Panc1 (cell line): ENCODE measurements around the gene POU2F1. TPM values are rescaled to one million over a fixed set of nuclear protein-coding genes. Genes with fewer than 3 reads are reported as not detected.
A peak's percentile ranks its signal among the peaks of the same experiment; 100 is the strongest.

Experiments
- ATAC-seq: fragments of 200-7000 bp; cut with Tn5 transposase; 2 replicates; pipeline ENCODE4 v1.9.1; 2020; ENCODE audit warnings: mild to moderate bottlenecking, moderate library complexity
- BruUV-seq: library from RNA; stranded (reverse); fragments of 400-500 nt; replicated peaks from 2 replicates; lab custom pipeline; 2021; lab: Mats Ljungman, UMichigan
- CTCF ChIA-PET: fragments of 300-600 bp; sonication (Branson Sonifier 250); formaldehyde crosslinking; loops from one replicate; lab custom pipeline; 2022; ENCODE audit warnings: antibody characterized with exemption; lab: Charles Lee
- POLR2A ChIA-PET: fragments of 300-600 bp; sonication (Branson Sonifier 250); formaldehyde crosslinking; loops from one replicate; lab custom pipeline; 2022; ENCODE audit warnings: antibody characterized with exemption; lab: Charles Lee
- DNase-seq: peaks from one replicate; pipeline ENCODE4 v3.0.0-alpha.2; 2010; ENCODE audit warnings: low read depth, low spot score
- H3K27ac ChIP-seq: 2 replicates; pipeline ENCODE4 v1.5.1; 2011; ENCODE audit warnings: mild to moderate bottlenecking, low read length, inconsistent platforms
- H3K27me3 ChIP-seq: fragments of 200-500 bp; sonication (Bioruptor generic); 2 replicates; pipeline ENCODE4 v1.6.0; 2014; ENCODE audit warnings: low read length, inconsistent platforms; ENCODE audit not compliant: control insufficient read depth, insufficient read depth
- H3K36me3 ChIP-seq: fragments of 200-500 bp; sonication (Bioruptor generic); 2 replicates; pipeline ENCODE4 v1.5.1; 2014; ENCODE audit warnings: inconsistent platforms, mild to moderate bottlenecking, low read length, moderate library complexity; ENCODE audit not compliant: control insufficient read depth, insufficient read depth
- H3K4me1 ChIP-seq: 2 replicates; pipeline ENCODE4 v1.5.1; 2011; ENCODE audit warnings: inconsistent platforms, mild to moderate bottlenecking, low read length, moderate library complexity; ENCODE audit not compliant: control insufficient read depth, insufficient read depth
- H3K4me3 ChIP-seq, 2 experiments: 2 replicates each; pipeline ENCODE4 v1.5.1; 2011 to 2012; ENCODE audit warnings: low read depth in 2 of 2, low read length in 2 of 2, mild to moderate bottlenecking in 2 of 2, inconsistent platforms in 1 of 2, moderate library complexity in 1 of 2
- H3K9me3 ChIP-seq: fragments of 200-500 bp; sonication (Bioruptor generic); 2 replicates; pipeline ENCODE4 v1.5.1; 2014; ENCODE audit warnings: low read depth, mild to moderate bottlenecking, inconsistent platforms, low read length, moderate library complexity; ENCODE audit not compliant: control insufficient read depth, insufficient read depth
- CTCF ChIP-seq: fragments of 450-650 bp; IDR thresholded peaks from 2 replicates; pipeline ENCODE4 v1.5.1; 2017; ENCODE audit warnings: mild to moderate bottlenecking
- POLR2AphosphoS5 ChIP-seq: IDR thresholded peaks from 2 replicates; pipeline ENCODE4 v1.6.1; 2012; ENCODE audit warnings: mild to moderate bottlenecking, low read depth, low read length, moderate library complexity
- SIN3A ChIP-seq: IDR thresholded peaks from 2 replicates; pipeline ENCODE4 v1.6.1; 2012; ENCODE audit warnings: low read depth, mild to moderate bottlenecking, low read length, moderate library complexity, borderline replicate concordance; ENCODE audit not compliant: insufficient read depth
- TCF7L2 ChIP-seq: IDR thresholded peaks from 2 replicates; pipeline ENCODE4 v1.6.1; 2011; ENCODE audit warnings: mild to moderate bottlenecking, low read depth, low read length, inconsistent platforms
- in situ Hi-C: cut with HindIII; loops from 2 replicates; pipeline ENCODE4 v1.10.0; 2016; ENCODE audit warnings: low sequenced_read_pairs, low pct_unique_long_range_greater_than_20kb
- intact Hi-C: fragments of 100-400 bp; cut with micrococcal nuclease; formaldehyde crosslinking; loops from one replicate; pipeline ENCODE4 v1.10.0; 2022; ENCODE audit not compliant: unreplicated experiment
- total RNA-seq: library from RNA; stranded (reverse); gene quantifications from one replicate; pipeline ENCODE4 v1.2.1, GENCODE V29; 2021; ENCODE audit not compliant: unreplicated experiment
- TF ChIP-seq, protein P1 (sequence below), 2 experiments: IDR thresholded peaks; 2 replicates each; pipeline ENCODE4 v1.6.1; 2011 to 2012; ENCODE audit warnings: low read depth in 2 of 2, control low read depth in 1 of 2, low read length in 1 of 2, mild to moderate bottlenecking in 1 of 2, moderate library complexity in 1 of 2; ENCODE audit not compliant: insufficient read depth in 1 of 2

Gene POU2F1
- total RNA-seq, 1 experiment from 2014 or later: 17.1 TPM

DNA sequence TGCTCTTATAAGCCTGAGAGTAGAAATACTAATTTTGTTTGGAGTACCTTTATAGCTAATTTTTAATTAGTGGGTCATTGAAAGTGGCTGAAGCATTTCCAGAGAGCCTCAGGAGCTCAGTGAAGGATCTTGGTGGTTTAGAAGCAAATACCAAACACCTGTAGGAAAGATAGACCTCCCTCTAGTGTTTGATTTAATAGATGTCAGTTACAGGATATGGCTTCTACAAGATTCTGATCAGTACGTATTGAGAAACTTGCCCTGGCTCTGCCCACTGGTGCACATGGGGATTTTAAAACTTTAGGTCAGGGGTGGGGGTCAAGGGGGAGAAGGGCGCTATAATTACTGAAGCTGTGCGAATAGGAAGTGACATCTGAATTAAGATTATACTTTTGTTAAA is 122.2 kb downstream of the POU2F1 start:
- Histone ChIP-seq H3K27me3 (no peaks in the 10 kb centered on the region), H3K9me3 (no peaks in the 10 kb centered on the region), H3K4me3 (no peak overlapping the region), H3K36me3 (no peaks in the 10 kb centered on the region), H3K4me1 (no peaks in the 10 kb centered on the region), H3K27ac (no peak overlapping the region)
- CTCF ChIA-PET: interaction anchor here (1.0 kb wide), 1 partner anchor 10 kb away, joined by 3 read pairs; no protein-coding TSS in a partner anchor
- TF ChIP-seq CTCF: peak; percentile 31; the same call in 1 of the 2 replicates
- no peak for TF ChIP-seq SIN3A
- ATAC-seq (no peak; the same call in 1 of the 2 replicates), DNase-seq (peak; percentile 4)
- POLR2A ChIA-PET: no interaction called here
- intact Hi-C loops: no loop called here
- in situ Hi-C loops: no loop called here
- no TSS peak for BruUV-seq

DNA sequence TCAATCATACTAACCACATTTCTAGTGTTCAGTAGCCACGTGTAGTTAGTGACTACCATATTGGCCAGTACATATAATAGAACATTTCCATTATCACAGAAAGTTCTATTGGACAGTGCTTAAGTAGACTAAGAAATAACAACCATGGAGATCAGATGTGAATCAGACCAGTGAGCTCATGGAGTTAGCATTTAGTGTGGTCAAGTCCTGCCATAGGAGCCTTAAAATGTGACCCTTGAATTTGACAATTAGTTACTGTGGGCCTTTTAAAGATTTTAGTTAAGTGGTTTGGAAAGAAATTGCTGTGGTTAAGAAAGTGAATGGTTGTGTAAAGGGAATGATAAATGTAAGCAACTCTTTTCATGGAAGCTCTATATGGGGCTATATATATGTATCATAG is 123.4 kb downstream of the POU2F1 start:
- no peak for ATAC-seq
- H3K27me3 ChIP-seq: no peaks in the 10 kb centered on the region
- ChIA-PET POLR2A (no interaction called here), CTCF (no interaction called here)
- no peaks in the 10 kb centered on the region for H3K9me3 ChIP-seq
- intact Hi-C loops: no loop called here
- BruUV-seq: no TSS peak
- H3K36me3 ChIP-seq: no peaks in the 10 kb centered on the region
- no peak overlapping the region for H3K4me3 ChIP-seq
- no peaks in the 10 kb centered on the region for H3K4me1 ChIP-seq
- TF ChIP-seq POLR2AphosphoS5 (no peak), SIN3A (no peak), CTCF (no peak), TCF7L2 (no peak)
- TF ChIP-seq, protein P1, sequence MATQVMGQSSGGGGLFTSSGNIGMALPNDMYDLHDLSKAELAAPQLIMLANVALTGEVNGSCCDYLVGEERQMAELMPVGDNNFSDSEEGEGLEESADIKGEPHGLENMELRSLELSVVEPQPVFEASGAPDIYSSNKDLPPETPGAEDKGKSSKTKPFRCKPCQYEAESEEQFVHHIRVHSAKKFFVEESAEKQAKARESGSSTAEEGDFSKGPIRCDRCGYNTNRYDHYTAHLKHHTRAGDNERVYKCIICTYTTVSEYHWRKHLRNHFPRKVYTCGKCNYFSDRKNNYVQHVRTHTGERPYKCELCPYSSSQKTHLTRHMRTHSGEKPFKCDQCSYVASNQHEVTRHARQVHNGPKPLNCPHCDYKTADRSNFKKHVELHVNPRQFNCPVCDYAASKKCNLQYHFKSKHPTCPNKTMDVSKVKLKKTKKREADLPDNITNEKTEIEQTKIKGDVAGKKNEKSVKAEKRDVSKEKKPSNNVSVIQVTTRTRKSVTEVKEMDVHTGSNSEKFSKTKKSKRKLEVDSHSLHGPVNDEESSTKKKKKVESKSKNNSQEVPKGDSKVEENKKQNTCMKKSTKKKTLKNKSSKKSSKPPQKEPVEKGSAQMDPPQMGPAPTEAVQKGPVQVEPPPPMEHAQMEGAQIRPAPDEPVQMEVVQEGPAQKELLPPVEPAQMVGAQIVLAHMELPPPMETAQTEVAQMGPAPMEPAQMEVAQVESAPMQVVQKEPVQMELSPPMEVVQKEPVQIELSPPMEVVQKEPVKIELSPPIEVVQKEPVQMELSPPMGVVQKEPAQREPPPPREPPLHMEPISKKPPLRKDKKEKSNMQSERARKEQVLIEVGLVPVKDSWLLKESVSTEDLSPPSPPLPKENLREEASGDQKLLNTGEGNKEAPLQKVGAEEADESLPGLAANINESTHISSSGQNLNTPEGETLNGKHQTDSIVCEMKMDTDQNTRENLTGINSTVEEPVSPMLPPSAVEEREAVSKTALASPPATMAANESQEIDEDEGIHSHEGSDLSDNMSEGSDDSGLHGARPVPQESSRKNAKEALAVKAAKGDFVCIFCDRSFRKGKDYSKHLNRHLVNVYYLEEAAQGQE (IDR thresholded peaks at IDR 0.05; ENCODE audit: insufficient read depth in 1 of 2, low read depth in 2 of 2, low read length in 1 of 2): no peak
- in situ Hi-C loops: no loop called here
- no peak overlapping the region for H3K27ac ChIP-seq
- no peak for DNase-seq
